HepG2 (cell line): ENCODE data around the gene PRCD. TPM values are rescaled to one million over a fixed set of nuclear protein-coding genes. Genes with fewer than 3 reads are reported as not detected.

ENCODE experiments used
- GABPA ChIP-seq, 2 experiments: IDR thresholded peaks; 2 replicates each; pipeline ENCODE4 v1.6.1; 2011 to 2016; ENCODE audit warnings: low read depth in 2 of 2, low read length in 1 of 2, missing biosample characterization in 1 of 2, missing genetic modification characterization in 1 of 2
- GTF3A ChIP-seq: sonication (generic); formaldehyde crosslinking; conservative IDR thresholded peaks from 2 replicates; pipeline ENCODE4 v1.4.0; 2020; ENCODE audit warnings: mild to moderate bottlenecking, missing genetic modification reagents
- HOXA5 ChIP-seq: sonication (generic); formaldehyde crosslinking; IDR thresholded peaks from 2 replicates; pipeline ENCODE4 v1.4.0; 2020; ENCODE audit warnings: missing genetic modification reagents
- JARID2 ChIP-seq: sonication (generic); formaldehyde crosslinking; IDR thresholded peaks from 2 replicates; pipeline ENCODE4 v1.8.1; 2023; ENCODE audit warnings: missing genetic modification reagents, inconsistent platforms; ENCODE audit not compliant: insufficient replicate concordance
- PATZ1 ChIP-seq: sonication (generic); formaldehyde crosslinking; IDR thresholded peaks from 2 replicates; pipeline ENCODE4 v1.4.0; 2020; ENCODE audit warnings: missing genetic modification reagents
- TFDP2 ChIP-seq: sonication (generic); formaldehyde crosslinking; IDR thresholded peaks from 2 replicates; pipeline ENCODE4 v1.4.0; 2020; ENCODE audit warnings: missing genetic modification reagents
- THYN1 ChIP-seq: sonication (generic); formaldehyde crosslinking; IDR thresholded peaks from 2 replicates; pipeline ENCODE4 v1.8.1; 2023; ENCODE audit warnings: low read depth, mild to moderate bottlenecking, moderate library complexity, missing genetic modification reagents, borderline replicate concordance
- ZBTB8A ChIP-seq: sonication (generic); formaldehyde crosslinking; IDR thresholded peaks from 2 replicates; pipeline ENCODE4 v1.4.0; 2020; ENCODE audit warnings: mild to moderate bottlenecking, low read depth, missing genetic modification reagents, borderline replicate concordance
- ZKSCAN8 ChIP-seq: IDR thresholded peaks from 2 replicates; pipeline ENCODE4 v1.6.1; 2016; ENCODE audit warnings: borderline replicate concordance, missing genetic modification reagents, missing compliant biosample characterization
- ZNF256 ChIP-seq: sonication (generic); formaldehyde crosslinking; conservative IDR thresholded peaks from 2 replicates; pipeline ENCODE4 v1.4.0; 2020; ENCODE audit warnings: missing genetic modification reagents
- ZNF276 ChIP-seq: sonication (generic); formaldehyde crosslinking; IDR thresholded peaks from 2 replicates; pipeline ENCODE4 v1.4.0; 2020; ENCODE audit warnings: mild to moderate bottlenecking, low read depth, missing genetic modification reagents
- ZNF3 ChIP-seq: IDR thresholded peaks from 2 replicates; pipeline ENCODE4 v1.7.0; 2017; ENCODE audit warnings: inconsistent platforms
- ZNF362 ChIP-seq: sonication (generic); formaldehyde crosslinking; IDR thresholded peaks from 2 replicates; pipeline ENCODE4 v1.4.0; 2020; ENCODE audit warnings: missing genetic modification reagents, mild to moderate bottlenecking, borderline replicate concordance
- ZNF383 ChIP-seq: sonication (generic); formaldehyde crosslinking; IDR thresholded peaks from 2 replicates; pipeline ENCODE4 v1.4.0; 2020; ENCODE audit warnings: missing genetic modification reagents, mild to moderate bottlenecking, borderline replicate concordance
- ZNF446 ChIP-seq: sonication (generic); formaldehyde crosslinking; IDR thresholded peaks from 2 replicates; pipeline ENCODE4 v1.5.0; 2020; ENCODE audit warnings: mild to moderate bottlenecking, missing genetic modification reagents
- ZNF468 ChIP-seq: sonication (generic); formaldehyde crosslinking; IDR thresholded peaks from 2 replicates; pipeline ENCODE4 v1.8.0; 2022; ENCODE audit warnings: mild to moderate bottlenecking, moderate library complexity, missing genetic modification reagents
- ZNF687 ChIP-seq: sonication (generic); formaldehyde crosslinking; IDR thresholded peaks from 2 replicates; pipeline ENCODE4 v1.5.1; 2020; ENCODE audit warnings: mild to moderate bottlenecking, missing genetic modification reagents, moderate library complexity
- ZNF777 ChIP-seq: sonication (generic); formaldehyde crosslinking; IDR thresholded peaks from 2 replicates; pipeline ENCODE4 v1.4.0; 2020; ENCODE audit warnings: missing genetic modification reagents
- polyA plus RNA-seq, 8 experiments: library from polyadenylated mRNA; depleted of rRNA in 3 of 8; stranded (reverse) in 7 of 8; unstranded in 1 of 8; fragments of >200 nt; fragmentation: Illumina TruSeq in 4 of 8; extraction: Trizol in 4 of 8; gene quantifications; 2 replicates each; pipeline versions ENCODE4 v1.2.1 to v1.2.3, GENCODE V29; 2011 to 2016; ENCODE audit warnings: low read depth in 4 of 8, missing spikeins in 1 of 8, mixed read lengths in 1 of 8; ENCODE audit not compliant: insufficient read depth in 1 of 8
- total RNA-seq, 5 experiments: library from RNA; depleted of rRNA; stranded (reverse); fragments of >200 nt; fragmentation: Illumina TruSeq; extraction: Trizol; gene quantifications; 2 replicates each; pipeline ENCODE4 v1.2.3, GENCODE V29; 2016; ENCODE audit warnings: low read depth in 1 of 5

PRCD gene
- total and polyA plus RNA-seq, 2 of the 13 experiments (the other 11 are each of a cell fraction or from before 2014, with no cell fraction given), result 0.51 TPM; not detected in 1

- TF ChIP-seq ZNF687 (no peak), THYN1 (no peak), ZNF446 (CRISPR knock-in tag) (no peak), JARID2 (no peak), ZNF777 (CRISPR knock-in tag) (peak; percentile 59), ZNF256 (CRISPR knock-in tag) (no peak), ZNF276 (CRISPR knock-in tag) (no peak), ZNF362 (CRISPR knock-in tag) (peak; percentile 73; the same call in 1 of the 2 replicates), GTF3A (CRISPR knock-in tag) (no peak), ZKSCAN8 (CRISPR knock-in tag) (peak; percentile 31; the same call in 1 of the 2 replicates), ZNF383 (CRISPR knock-in tag) (no peak), ZNF468 (CRISPR knock-in tag) (no peak), PATZ1 (CRISPR knock-in tag) (no peak), HOXA5 (no peak), TFDP2 (CRISPR knock-in tag) (no peak), GABPA (IDR thresholded peaks at IDR 0.05; ENCODE audit: low read depth, low read length) (no peak), GABPA (CRISPR knock-in tag; IDR thresholded peaks at IDR 0.05; ENCODE audit: low read depth) (no peak), ZNF3 (CRISPR knock-in tag) (peak; percentile 84), ZBTB8A (CRISPR knock-in tag) (no peak)
Measured at GRCh38 chr17:76556765-76557367, 17.0 kb downstream of the PRCD start (continued).
